GM23338 (cell line): ENCODE data around the gene GFOD1. TPM values are rescaled to one million over a fixed set of nuclear protein-coding genes. Genes with fewer than 3 reads are reported as not detected.

Experiments
- ATAC-seq: fragments of 200-7000 bp; cut with Tn5 transposase; 3 replicates; pipeline ENCODE4 v1.9.1; 2020
- DNase-seq: peaks from one replicate; pipeline ENCODE4 v3.0.0-alpha.2; 2015; ENCODE audit warnings: low spot score
- H2AFZ ChIP-seq: fragments of 200-600 bp; sonication (generic); 2 replicates; pipeline ENCODE4 v1.8.0; 2016; ENCODE audit warnings: antibody characterized with exemption, mild to moderate bottlenecking, moderate library complexity
- H3F3A ChIP-seq: fragments of 200-600 bp; sonication (generic); replicated peaks from 2 replicates; pipeline ENCODE4 v1.8.0; 2017; ENCODE audit warnings: antibody characterized with exemption, mixed run types, low read depth
- H3K27ac ChIP-seq: fragments of 200-600 bp; sonication (generic); 2 replicates; pipeline ENCODE4 v1.6.1; 2016; ENCODE audit warnings: low read depth
- H3K27me3 ChIP-seq: fragments of 200-600 bp; sonication (generic); 2 replicates; pipeline ENCODE4 v1.8.0; 2016; ENCODE audit warnings: mild to moderate bottlenecking, mixed run types, moderate library complexity; ENCODE audit not compliant: insufficient read depth
- H3K36me3 ChIP-seq: fragments of 200-600 bp; sonication (generic); 2 replicates; pipeline ENCODE4 v1.8.0; 2016; ENCODE audit warnings: mild to moderate bottlenecking; ENCODE audit not compliant: insufficient read depth
- H3K4me1 ChIP-seq: fragments of 200-600 bp; sonication (generic); 2 replicates; pipeline ENCODE4 v1.8.0; 2016; ENCODE audit warnings: mild to moderate bottlenecking, moderate library complexity; ENCODE audit not compliant: insufficient read depth
- H3K4me2 ChIP-seq: fragments of 200-600 bp; sonication (generic); 2 replicates; pipeline ENCODE4 v1.7.1; 2017; ENCODE audit warnings: mixed run types
- H3K4me3 ChIP-seq: fragments of 200-600 bp; sonication (generic); 2 replicates; pipeline ENCODE4 v1.6.1; 2016; ENCODE audit warnings: mixed run types
- H3K79me2 ChIP-seq: fragments of 200-600 bp; sonication (generic); replicated peaks from 2 replicates; pipeline ENCODE4 v1.8.0; 2017; ENCODE audit warnings: mild to moderate bottlenecking; ENCODE audit not compliant: insufficient read depth
- H3K9me2 ChIP-seq: fragments of 200-600 bp; sonication (generic); 2 replicates; pipeline ENCODE4 v1.8.0; 2017; ENCODE audit not compliant: insufficient read depth
- H4K20me1 ChIP-seq: fragments of 200-600 bp; sonication (generic); replicated peaks from 2 replicates; pipeline ENCODE4 v1.8.0; 2017; ENCODE audit warnings: mild to moderate bottlenecking; ENCODE audit not compliant: insufficient read depth
- H3K27ac Mint-ChIP-seq: 2 replicates; pipeline ENCODE4 v1.8.0; 2020; ENCODE audit warnings: inconsistent platforms, mild to moderate bottlenecking, moderate library complexity, mixed read lengths
- H3K27me3 Mint-ChIP-seq: 3 replicates; pipeline ENCODE4 v1.8.0; 2022; ENCODE audit warnings: low read depth, mild to moderate bottlenecking, moderate library complexity, mixed read lengths, inconsistent platforms; ENCODE audit not compliant: insufficient read depth, poor library complexity
- H3K36me3 Mint-ChIP-seq: 3 replicates; pipeline ENCODE4 v1.8.0; 2021; ENCODE audit warnings: low read depth, mild to moderate bottlenecking, inconsistent platforms, moderate library complexity, mixed read lengths
- H3K4me1 Mint-ChIP-seq: 3 replicates; pipeline ENCODE4 v1.8.0; 2020; ENCODE audit warnings: mild to moderate bottlenecking, inconsistent platforms, mixed read lengths
- H3K4me3 Mint-ChIP-seq: 3 replicates; pipeline ENCODE4 v1.8.0; 2021; ENCODE audit warnings: moderate library complexity, mild to moderate bottlenecking, inconsistent platforms, mixed read lengths
- H3K9me3 Mint-ChIP-seq: 3 replicates; pipeline ENCODE4 v1.8.0; 2020; ENCODE audit warnings: moderate library complexity, mild to moderate bottlenecking, inconsistent platforms, mixed read lengths
- CREB1 ChIP-seq: fragments of 250-450 bp; sonication (Bioruptor Pico); IDR thresholded peaks from 2 replicates; pipeline ENCODE4 v1.5.0; 2020; ENCODE audit warnings: low read depth, mild to moderate bottlenecking, moderate library complexity
- EZH2 ChIP-seq: fragments of 200-600 bp; sonication (generic); IDR thresholded peaks from one replicate; pipeline ENCODE4 v1.8.0; 2017; ENCODE audit warnings: antibody characterized with exemption, mild to moderate bottlenecking, low read depth; ENCODE audit not compliant: unreplicated experiment
- EZH2phosphoT487 ChIP-seq: fragments of 200-600 bp; sonication (generic); IDR thresholded peaks from one replicate; pipeline ENCODE4 v1.8.1; 2018; ENCODE audit warnings: antibody characterized with exemption; ENCODE audit not compliant: unreplicated experiment
- JUNB ChIP-seq: IDR thresholded peaks from one replicate; pipeline ENCODE4 v1.6.1; 2016; ENCODE audit warnings: antibody characterized with exemption; ENCODE audit not compliant: unreplicated experiment
- NANOG ChIP-seq: IDR thresholded peaks from 2 replicates; pipeline ENCODE4 v1.6.1; 2016; ENCODE audit warnings: antibody characterized with exemption, borderline replicate concordance
- POLR2AphosphoS5 ChIP-seq: IDR thresholded peaks from 2 replicates; pipeline ENCODE4 v1.6.1; 2016; ENCODE audit warnings: antibody characterized with exemption, low read depth
- STAT1 ChIP-seq: IDR thresholded peaks from one replicate; pipeline ENCODE4 v1.6.1; 2016; ENCODE audit warnings: antibody characterized with exemption; ENCODE audit not compliant: unreplicated experiment
- ZNF114 ChIP-seq: fragments of 250-450 bp; sonication (Bioruptor Pico); IDR thresholded peaks from 2 replicates; pipeline ENCODE4 v1.5.0; 2020; ENCODE audit warnings: mild to moderate bottlenecking, moderate library complexity
- ZNF331 ChIP-seq: fragments of 250-450 bp; sonication (Bioruptor Pico); IDR thresholded peaks from 2 replicates; pipeline ENCODE4 v1.5.0; 2020; ENCODE audit warnings: low read depth, mild to moderate bottlenecking, moderate library complexity
- polyA plus RNA-seq: library from polyadenylated mRNA; unstranded; fragments of >200 nt; fragmentation: Nextera tagmentation; extraction: Ambion mirVana; gene quantifications from 2 replicates; pipeline ENCODE4 v1.2.1, GENCODE V29; 2016
- total RNA-seq: library from RNA; depleted of rRNA; stranded (reverse); fragments of >200 nt; shearing (Covaris generic); gene quantifications from 2 replicates; pipeline ENCODE4 v1.2.3, GENCODE V29; 2014
- TF ChIP-seq, protein P1 (sequence below), 2 experiments: fragments of 200-600 bp in 1 of 2; sonication (generic) in 1 of 2; conservative IDR thresholded peaks; 2 replicates each; pipeline versions ENCODE4 v1.5.1 to v1.6.1; 2016 to 2017; ENCODE audit warnings: antibody characterized with exemption in 2 of 2, low read depth in 2 of 2, mild to moderate bottlenecking in 2 of 2, moderate library complexity in 1 of 2
- TF ChIP-seq, protein P2 (sequence below): IDR thresholded peaks from one replicate; pipeline ENCODE4 v1.6.1; 2018; ENCODE audit warnings: antibody characterized with exemption; ENCODE audit not compliant: unreplicated experiment
- TF ChIP-seq, protein P3 (sequence below): IDR thresholded peaks from 2 replicates; pipeline ENCODE4 v1.6.1; 2016; ENCODE audit warnings: antibody characterized with exemption
- TF ChIP-seq, protein P4 (sequence below): fragments of 250-450 bp; sonication (Bioruptor Pico); IDR thresholded peaks from 2 replicates; pipeline ENCODE4 v1.5.0; 2020; ENCODE audit warnings: mild to moderate bottlenecking, moderate library complexity

GFOD1 gene
- total and polyA plus RNA-seq, 2 experiments from 2014 or later: 4.9 to 12.8 TPM

DNA sequence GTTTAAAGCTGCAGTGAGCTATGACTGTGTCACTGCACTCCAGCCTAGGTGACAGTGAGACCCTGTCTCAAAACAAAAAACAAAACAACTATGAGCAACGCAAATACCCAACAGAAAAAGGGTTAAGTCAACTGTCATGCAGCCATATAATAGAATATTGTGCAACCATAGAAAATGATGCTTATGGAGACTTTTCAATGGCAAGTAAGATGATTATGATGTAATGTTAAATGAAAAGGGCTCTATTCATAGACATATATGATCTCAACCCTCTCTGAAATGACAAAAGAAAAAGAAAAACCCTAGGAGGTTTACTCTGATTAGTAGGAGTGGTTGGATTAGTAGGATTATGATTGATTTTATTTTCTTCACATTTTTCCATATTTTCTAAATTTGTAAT, 117.8 kb downstream of the GFOD1 start:
- no peak overlapping the region for H3K4me3 ChIP-seq
- H3K27ac Mint-ChIP-seq: no peak overlapping the region
- H3K4me1 Mint-ChIP-seq: peaks cover 25% of the 10 kb centered on the region

More for the DNA sequence above, 117.8 kb downstream of the GFOD1 start:
- Histone ChIP-seq H3K36me3 (no peaks in the 10 kb centered on the region; the same call in 1 of the 2 replicates), H2AFZ (no peak overlapping the region), H3K9me2 (no peaks in the 10 kb centered on the region), H3F3A (no peaks in the 10 kb centered on the region), H3K4me1 (peaks cover 10% of the 10 kb centered on the region), H3K4me2 (no peak overlapping the region), H4K20me1 (no peaks in the 10 kb centered on the region), H3K79me2 (no peaks in the 10 kb centered on the region), H3K27ac (no peak overlapping the region), H3K27me3 (no peaks in the 10 kb centered on the region)
- Mint-ChIP-seq H3K36me3 (peaks cover 2% of the 10 kb centered on the region; the same call in 2 of the 3 replicates), H3K27me3 (peaks cover 3% of the 10 kb centered on the region), H3K9me3 (no peaks in the 10 kb centered on the region), H3K4me3 (no peak overlapping the region)
- ATAC-seq (no peak), DNase-seq (no peak)
- TF ChIP-seq ZNF114 (CRISPR knock-in tag) (no peak), CREB1 (no peak), STAT1 (no peak), JUNB (no peak), EZH2 (no peak), NANOG (no peak), POLR2AphosphoS5 (no peak), EZH2phosphoT487 (no peak), ZNF331 (no peak)
- TF ChIP-seq, protein P1, sequence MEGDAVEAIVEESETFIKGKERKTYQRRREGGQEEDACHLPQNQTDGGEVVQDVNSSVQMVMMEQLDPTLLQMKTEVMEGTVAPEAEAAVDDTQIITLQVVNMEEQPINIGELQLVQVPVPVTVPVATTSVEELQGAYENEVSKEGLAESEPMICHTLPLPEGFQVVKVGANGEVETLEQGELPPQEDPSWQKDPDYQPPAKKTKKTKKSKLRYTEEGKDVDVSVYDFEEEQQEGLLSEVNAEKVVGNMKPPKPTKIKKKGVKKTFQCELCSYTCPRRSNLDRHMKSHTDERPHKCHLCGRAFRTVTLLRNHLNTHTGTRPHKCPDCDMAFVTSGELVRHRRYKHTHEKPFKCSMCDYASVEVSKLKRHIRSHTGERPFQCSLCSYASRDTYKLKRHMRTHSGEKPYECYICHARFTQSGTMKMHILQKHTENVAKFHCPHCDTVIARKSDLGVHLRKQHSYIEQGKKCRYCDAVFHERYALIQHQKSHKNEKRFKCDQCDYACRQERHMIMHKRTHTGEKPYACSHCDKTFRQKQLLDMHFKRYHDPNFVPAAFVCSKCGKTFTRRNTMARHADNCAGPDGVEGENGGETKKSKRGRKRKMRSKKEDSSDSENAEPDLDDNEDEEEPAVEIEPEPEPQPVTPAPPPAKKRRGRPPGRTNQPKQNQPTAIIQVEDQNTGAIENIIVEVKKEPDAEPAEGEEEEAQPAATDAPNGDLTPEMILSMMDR (conservative IDR thresholded peaks at IDR 0.05; ENCODE audit: low read depth in 2 of 2): no peak
- TF ChIP-seq, protein P2, sequence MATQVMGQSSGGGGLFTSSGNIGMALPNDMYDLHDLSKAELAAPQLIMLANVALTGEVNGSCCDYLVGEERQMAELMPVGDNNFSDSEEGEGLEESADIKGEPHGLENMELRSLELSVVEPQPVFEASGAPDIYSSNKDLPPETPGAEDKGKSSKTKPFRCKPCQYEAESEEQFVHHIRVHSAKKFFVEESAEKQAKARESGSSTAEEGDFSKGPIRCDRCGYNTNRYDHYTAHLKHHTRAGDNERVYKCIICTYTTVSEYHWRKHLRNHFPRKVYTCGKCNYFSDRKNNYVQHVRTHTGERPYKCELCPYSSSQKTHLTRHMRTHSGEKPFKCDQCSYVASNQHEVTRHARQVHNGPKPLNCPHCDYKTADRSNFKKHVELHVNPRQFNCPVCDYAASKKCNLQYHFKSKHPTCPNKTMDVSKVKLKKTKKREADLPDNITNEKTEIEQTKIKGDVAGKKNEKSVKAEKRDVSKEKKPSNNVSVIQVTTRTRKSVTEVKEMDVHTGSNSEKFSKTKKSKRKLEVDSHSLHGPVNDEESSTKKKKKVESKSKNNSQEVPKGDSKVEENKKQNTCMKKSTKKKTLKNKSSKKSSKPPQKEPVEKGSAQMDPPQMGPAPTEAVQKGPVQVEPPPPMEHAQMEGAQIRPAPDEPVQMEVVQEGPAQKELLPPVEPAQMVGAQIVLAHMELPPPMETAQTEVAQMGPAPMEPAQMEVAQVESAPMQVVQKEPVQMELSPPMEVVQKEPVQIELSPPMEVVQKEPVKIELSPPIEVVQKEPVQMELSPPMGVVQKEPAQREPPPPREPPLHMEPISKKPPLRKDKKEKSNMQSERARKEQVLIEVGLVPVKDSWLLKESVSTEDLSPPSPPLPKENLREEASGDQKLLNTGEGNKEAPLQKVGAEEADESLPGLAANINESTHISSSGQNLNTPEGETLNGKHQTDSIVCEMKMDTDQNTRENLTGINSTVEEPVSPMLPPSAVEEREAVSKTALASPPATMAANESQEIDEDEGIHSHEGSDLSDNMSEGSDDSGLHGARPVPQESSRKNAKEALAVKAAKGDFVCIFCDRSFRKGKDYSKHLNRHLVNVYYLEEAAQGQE: no peak
- TF ChIP-seq, protein P3, sequence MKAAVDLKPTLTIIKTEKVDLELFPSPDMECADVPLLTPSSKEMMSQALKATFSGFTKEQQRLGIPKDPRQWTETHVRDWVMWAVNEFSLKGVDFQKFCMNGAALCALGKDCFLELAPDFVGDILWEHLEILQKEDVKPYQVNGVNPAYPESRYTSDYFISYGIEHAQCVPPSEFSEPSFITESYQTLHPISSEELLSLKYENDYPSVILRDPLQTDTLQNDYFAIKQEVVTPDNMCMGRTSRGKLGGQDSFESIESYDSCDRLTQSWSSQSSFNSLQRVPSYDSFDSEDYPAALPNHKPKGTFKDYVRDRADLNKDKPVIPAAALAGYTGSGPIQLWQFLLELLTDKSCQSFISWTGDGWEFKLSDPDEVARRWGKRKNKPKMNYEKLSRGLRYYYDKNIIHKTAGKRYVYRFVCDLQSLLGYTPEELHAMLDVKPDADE: no peak
- TF ChIP-seq, protein P4, sequence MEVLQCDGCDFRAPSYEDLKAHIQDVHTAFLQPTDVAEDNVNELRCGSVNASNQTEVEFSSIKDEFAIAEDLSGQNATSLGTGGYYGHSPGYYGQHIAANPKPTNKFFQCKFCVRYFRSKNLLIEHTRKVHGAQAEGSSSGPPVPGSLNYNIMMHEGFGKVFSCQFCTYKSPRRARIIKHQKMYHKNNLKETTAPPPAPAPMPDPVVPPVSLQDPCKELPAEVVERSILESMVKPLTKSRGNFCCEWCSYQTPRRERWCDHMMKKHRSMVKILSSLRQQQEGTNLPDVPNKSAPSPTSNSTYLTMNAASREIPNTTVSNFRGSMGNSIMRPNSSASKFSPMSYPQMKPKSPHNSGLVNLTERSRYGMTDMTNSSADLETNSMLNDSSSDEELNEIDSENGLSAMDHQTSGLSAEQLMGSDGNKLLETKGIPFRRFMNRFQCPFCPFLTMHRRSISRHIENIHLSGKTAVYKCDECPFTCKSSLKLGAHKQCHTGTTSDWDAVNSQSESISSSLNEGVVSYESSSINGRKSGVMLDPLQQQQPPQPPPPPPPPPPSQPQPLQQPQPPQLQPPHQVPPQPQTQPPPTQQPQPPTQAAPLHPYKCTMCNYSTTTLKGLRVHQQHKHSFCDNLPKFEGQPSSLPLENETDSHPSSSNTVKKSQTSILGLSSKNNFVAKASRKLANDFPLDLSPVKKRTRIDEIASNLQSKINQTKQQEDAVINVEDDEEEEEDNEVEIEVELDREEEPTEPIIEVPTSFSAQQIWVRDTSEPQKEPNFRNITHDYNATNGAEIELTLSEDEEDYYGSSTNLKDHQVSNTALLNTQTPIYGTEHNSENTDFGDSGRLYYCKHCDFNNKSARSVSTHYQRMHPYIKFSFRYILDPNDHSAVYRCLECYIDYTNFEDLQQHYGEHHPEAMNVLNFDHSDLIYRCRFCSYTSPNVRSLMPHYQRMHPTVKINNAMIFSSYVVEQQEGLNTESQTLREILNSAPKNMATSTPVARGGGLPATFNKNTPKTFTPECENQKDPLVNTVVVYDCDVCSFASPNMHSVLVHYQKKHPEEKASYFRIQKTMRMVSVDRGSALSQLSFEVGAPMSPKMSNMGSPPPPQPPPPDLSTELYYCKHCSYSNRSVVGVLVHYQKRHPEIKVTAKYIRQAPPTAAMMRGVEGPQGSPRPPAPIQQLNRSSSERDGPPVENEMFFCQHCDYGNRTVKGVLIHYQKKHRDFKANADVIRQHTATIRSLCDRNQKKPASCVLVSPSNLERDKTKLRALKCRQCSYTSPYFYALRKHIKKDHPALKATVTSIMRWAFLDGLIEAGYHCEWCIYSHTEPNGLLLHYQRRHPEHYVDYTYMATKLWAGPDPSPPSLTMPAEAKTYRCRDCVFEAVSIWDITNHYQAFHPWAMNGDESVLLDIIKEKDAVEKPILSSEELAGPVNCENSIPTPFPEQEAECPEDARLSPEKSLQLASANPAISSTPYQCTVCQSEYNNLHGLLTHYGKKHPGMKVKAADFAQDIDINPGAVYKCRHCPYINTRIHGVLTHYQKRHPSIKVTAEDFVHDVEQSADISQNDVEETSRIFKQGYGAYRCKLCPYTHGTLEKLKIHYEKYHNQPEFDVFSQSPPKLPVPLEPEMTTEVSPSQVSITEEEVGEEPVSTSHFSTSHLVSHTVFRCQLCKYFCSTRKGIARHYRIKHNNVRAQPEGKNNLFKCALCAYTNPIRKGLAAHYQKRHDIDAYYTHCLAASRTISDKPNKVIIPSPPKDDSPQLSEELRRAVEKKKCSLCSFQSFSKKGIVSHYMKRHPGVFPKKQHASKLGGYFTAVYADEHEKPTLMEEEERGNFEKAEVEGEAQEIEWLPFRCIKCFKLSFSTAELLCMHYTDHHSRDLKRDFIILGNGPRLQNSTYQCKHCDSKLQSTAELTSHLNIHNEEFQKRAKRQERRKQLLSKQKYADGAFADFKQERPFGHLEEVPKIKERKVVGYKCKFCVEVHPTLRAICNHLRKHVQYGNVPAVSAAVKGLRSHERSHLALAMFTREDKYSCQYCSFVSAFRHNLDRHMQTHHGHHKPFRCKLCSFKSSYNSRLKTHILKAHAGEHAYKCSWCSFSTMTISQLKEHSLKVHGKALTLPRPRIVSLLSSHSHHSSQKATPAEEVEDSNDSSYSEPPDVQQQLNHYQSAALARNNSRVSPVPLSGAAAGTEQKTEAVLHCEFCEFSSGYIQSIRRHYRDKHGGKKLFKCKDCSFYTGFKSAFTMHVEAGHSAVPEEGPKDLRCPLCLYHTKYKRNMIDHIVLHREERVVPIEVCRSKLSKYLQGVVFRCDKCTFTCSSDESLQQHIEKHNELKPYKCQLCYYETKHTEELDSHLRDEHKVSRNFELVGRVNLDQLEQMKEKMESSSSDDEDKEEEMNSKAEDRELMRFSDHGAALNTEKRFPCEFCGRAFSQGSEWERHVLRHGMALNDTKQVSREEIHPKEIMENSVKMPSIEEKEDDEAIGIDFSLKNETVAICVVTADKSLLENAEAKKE: no peak
